ENCODE measurements around the gene ZFYVE21.

DNA sequence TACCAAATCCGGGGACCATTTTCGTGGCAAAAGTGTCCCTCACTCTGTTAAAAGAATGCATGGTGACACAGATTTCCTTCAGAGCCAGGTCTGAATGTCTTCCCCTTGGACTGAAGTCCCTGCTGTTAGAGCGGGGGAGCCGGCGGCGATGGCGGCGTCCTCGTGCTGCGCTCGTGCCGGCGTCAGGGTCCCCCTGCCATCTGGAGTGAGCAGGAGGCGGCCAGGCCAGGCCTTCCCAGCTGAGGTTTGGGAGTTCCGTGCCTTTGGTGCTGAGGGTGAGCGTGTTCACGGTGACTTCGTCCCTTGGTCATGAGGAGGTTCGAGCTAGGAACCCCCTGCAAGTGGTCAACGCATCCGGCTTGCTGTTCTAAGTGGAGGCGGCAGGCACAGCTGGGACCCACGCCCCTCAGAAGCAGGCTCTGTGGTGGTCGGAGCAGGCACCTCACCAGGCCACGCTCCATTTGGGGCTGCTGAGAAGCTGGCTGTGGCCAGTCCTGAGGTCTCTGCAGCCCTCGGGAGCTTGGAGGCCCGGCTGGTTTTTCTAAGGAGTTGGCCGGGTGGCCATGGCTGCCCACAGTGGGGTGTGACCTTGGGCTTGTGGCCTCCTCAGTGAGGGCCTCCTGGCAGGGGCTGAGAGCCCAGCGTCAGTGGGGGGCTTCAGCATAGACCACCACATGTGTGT lies 9.5 kb downstream of the ZFYVE21 start:
- TF ChIP-seq, protein P1, sequence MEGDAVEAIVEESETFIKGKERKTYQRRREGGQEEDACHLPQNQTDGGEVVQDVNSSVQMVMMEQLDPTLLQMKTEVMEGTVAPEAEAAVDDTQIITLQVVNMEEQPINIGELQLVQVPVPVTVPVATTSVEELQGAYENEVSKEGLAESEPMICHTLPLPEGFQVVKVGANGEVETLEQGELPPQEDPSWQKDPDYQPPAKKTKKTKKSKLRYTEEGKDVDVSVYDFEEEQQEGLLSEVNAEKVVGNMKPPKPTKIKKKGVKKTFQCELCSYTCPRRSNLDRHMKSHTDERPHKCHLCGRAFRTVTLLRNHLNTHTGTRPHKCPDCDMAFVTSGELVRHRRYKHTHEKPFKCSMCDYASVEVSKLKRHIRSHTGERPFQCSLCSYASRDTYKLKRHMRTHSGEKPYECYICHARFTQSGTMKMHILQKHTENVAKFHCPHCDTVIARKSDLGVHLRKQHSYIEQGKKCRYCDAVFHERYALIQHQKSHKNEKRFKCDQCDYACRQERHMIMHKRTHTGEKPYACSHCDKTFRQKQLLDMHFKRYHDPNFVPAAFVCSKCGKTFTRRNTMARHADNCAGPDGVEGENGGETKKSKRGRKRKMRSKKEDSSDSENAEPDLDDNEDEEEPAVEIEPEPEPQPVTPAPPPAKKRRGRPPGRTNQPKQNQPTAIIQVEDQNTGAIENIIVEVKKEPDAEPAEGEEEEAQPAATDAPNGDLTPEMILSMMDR (conservative IDR thresholded peaks at IDR 0.05 in 1 of 2, IDR thresholded peaks at IDR 0.05 in 1 of 2; ENCODE audit: low read depth in 1 of 2, low read length in 2 of 2), result no peak
- no peak for TF ChIP-seq EZH2 (IDR thresholded peaks at IDR 0.05; ENCODE audit: low read length, missing control alignments)

All from fibroblast of lung (primary cell).